Measurements from ENCODE around the gene GLG1.

GLG1 gene

GRCh38 chr16:74601126-74601871, 5.6 kb downstream of the GLG1 start:
- peaks cover 39 to 60% of the 10 kb centered on the region in 2 donors for H3K4me1 Mint-ChIP-seq

DNA sequence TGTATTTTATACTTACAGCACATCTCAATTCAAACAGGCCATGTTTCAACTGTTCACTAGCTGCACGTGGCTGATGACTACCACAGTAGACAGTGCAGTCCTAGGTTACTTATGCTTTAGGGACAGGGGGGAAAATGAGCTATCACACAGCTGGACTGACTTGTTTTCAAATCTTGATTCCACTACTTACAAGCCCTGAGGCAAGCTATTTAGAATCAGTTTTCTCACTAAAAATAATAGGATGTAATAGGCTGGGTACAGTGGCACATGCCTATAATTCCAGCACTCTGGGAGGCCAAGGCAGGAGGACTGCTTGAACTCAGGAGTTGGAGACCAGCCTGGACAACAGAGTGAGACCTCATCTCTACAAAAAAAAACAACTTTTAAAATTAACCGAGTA, 10.3 kb downstream of the GLG1 start:
- Mint-ChIP-seq H3K9me3 (no peaks in the 10 kb centered on the region), H3K27me3 (no peaks in the 10 kb centered on the region), H3K36me3 (peaks cover 12 to 15% of the 10 kb centered on the region in 2 donors), H3K27ac (no peak overlapping the region), H3K4me3 (no peak overlapping the region), H3K4me1 (peaks cover 22 to 46% of the 10 kb centered on the region in 2 donors)
- ATAC-seq (replicated peaks) (no peak), DNase-seq (no peak)

More at GRCh38 chr16:74601126-74601871, 5.6 kb downstream of the GLG1 start:
- peaks cover 10 to 20% of the 10 kb centered on the region in 2 donors for H3K36me3 Mint-ChIP-seq
- H3K4me3 Mint-ChIP-seq: peak overlapping the region in 1 of 2 donors; percentile 6
- no peaks in the 10 kb centered on the region for H3K9me3 Mint-ChIP-seq
- peak overlapping the region; percentile 47 for H3K27ac Mint-ChIP-seq
- ATAC-seq (replicated peaks): peak; percentile 82
- no peak for DNase-seq
- H3K27me3 Mint-ChIP-seq: no peaks in the 10 kb centered on the region

DNA sequence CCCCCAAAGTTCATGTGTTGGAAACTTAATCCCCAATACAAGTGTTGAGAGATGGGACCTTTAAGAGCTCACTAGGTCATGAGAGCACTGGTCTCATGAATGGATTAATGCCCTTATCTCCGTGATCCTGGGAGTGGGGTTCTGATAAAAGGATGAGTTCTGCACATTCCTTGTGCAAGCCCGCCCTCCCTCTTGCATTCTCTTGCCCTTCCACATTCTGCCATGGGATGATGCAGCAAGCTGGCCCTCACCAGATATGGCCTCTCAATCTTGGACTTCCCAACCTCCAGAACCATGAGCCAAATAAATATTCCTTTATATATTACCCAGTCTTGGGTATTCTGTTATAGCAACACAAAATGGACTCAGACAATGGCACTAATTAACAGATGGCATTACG, 14.1 kb downstream of the GLG1 start:
- Mint-ChIP-seq H3K27ac (no peak overlapping the region), H3K27me3 (no peaks in the 10 kb centered on the region), H3K4me1 (peaks cover 20 to 46% of the 10 kb centered on the region in 2 donors), H3K36me3 (peaks cover 11 to 12% of the 10 kb centered on the region in 2 donors), H3K4me3 (no peak overlapping the region), H3K9me3 (no peaks in the 10 kb centered on the region)
- ATAC-seq (replicated peaks) (no peak), DNase-seq (no peak)

GRCh38 chr16:74591876-74592650, 14.9 kb downstream of the GLG1 start:
- H3K27ac Mint-ChIP-seq: no peak overlapping the region
- no peaks in the 10 kb centered on the region for H3K9me3 Mint-ChIP-seq
- DNase-seq (no peak), ATAC-seq (replicated peaks) (no peak)
- no peak overlapping the region for H3K4me3 Mint-ChIP-seq
- H3K27me3 Mint-ChIP-seq: no peaks in the 10 kb centered on the region
- peaks cover 15 to 19% of the 10 kb centered on the region in 2 donors for H3K36me3 Mint-ChIP-seq
- peaks cover 28 to 54% of the 10 kb centered on the region in 2 donors for H3K4me1 Mint-ChIP-seq

DNA sequence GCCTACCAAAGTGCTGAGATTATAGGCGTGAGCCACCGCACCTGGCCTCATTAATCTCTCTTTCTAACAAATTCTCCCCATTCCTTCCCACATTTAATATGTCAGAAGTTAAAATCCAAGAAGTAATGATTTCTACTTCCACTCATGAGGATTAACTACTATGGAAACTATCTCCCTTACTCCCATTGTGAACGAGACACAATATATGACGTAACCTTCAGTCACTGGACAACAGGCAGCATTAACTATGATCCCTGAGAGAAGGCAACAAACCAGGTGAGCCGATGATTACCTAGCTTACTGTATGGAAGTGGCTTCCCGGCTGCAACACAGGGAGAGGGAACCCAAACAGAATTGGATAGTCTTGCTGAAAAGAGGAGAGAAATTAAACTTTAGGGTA, 20.0 kb downstream of the GLG1 start:
- DNase-seq (no peak), ATAC-seq (replicated peaks) (no peak)
- no peaks in the 10 kb centered on the region for H3K9me3 Mint-ChIP-seq
- H3K27ac Mint-ChIP-seq: peak overlapping the region; percentile 42
- no peaks in the 10 kb centered on the region for H3K27me3 Mint-ChIP-seq
- H3K4me3 Mint-ChIP-seq: peak overlapping the region in 1 of 2 donors; percentile 18
- H3K36me3 Mint-ChIP-seq: peaks cover 19 to 33% of the 10 kb centered on the region in 2 donors
- H3K4me1 Mint-ChIP-seq: peaks cover 42 to 81% of the 10 kb centered on the region in 2 donors

DNA sequence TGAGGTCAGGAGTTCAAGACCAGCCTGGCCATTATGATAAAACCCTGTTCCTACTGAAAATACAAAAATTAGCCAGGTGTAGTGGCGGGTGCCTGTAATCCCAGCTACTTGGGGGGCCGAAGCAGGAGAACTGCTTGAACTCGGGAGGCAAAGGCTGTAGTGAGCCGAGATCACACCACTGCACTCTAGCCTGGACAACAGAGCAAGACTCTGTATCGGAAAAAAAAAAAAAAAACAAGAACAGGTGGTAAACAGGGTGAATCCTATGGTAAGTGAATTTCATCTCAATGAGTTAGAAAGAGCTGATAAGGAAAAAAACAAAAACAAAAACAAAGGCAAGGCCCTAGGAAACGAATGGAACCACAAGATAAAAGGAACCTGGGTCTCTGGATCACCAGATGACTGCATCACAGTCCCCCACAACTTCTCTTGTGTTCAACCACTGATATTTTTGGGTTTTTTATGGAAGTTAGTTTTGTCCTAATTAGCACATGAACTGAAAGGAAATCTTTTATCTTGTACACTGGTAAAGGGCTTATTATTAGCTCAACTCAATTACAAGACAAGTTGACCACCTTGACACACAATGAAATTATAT, 21.0 kb downstream of the GLG1 start:
- no peak overlapping the region for H3K27ac Mint-ChIP-seq
- no peaks in the 10 kb centered on the region for H3K27me3 Mint-ChIP-seq
- ATAC-seq (replicated peaks): no peak
- DNase-seq: no peak
- H3K4me3 Mint-ChIP-seq: peak overlapping the region in 1 of 2 donors; percentile 5
- H3K36me3 Mint-ChIP-seq: peaks cover 19 to 35% of the 10 kb centered on the region in 2 donors
- H3K4me1 Mint-ChIP-seq: peaks cover 49 to 81% of the 10 kb centered on the region in 2 donors
- no peaks in the 10 kb centered on the region for H3K9me3 Mint-ChIP-seq

- peaks cover 47 to 90% of the 10 kb centered on the region in 2 donors for H3K4me1 Mint-ChIP-seq
- no peak overlapping the region for H3K4me3 Mint-ChIP-seq
- H3K27me3 Mint-ChIP-seq: no peaks in the 10 kb centered on the region
- H3K9me3 Mint-ChIP-seq: no peaks in the 10 kb centered on the region
- no peak for DNase-seq
- peak overlapping the region; percentile 48 for H3K27ac Mint-ChIP-seq
- H3K36me3 Mint-ChIP-seq: peaks cover 19 to 35% of the 10 kb centered on the region in 2 donors
- no peak for ATAC-seq (replicated peaks)
Observed at GRCh38 chr16:74583926-74584666, 22.8 kb downstream of the GLG1 start.

DNA sequence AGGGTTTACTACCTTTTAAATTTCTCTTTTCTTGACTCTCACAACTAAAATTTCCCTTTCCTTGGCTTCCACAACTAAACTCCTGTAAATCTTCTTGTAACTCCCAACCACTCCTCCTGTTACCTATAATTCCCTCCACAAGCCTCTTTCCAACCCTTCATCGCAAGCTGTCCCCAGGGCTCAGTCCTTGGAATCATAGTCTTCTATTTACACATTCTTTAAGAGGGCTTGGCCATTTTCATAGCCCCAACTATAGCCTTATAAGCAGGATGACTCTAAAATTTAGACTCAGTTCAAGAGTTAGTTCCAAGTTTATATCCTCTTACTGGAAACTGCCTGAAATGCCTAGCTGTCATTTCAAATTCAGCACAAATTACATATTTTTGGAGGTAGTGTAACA, 23.9 kb downstream of the GLG1 start:
- no peak for DNase-seq
- H3K36me3 Mint-ChIP-seq: peaks cover 18 to 34% of the 10 kb centered on the region in 2 donors
- peak overlapping the region; percentile 88 for H3K27ac Mint-ChIP-seq
- no peak for ATAC-seq (replicated peaks)
- no peaks in the 10 kb centered on the region for H3K27me3 Mint-ChIP-seq
- H3K9me3 Mint-ChIP-seq: no peaks in the 10 kb centered on the region
- H3K4me3 Mint-ChIP-seq: no peak overlapping the region
- peaks cover 45 to 94% of the 10 kb centered on the region in 2 donors for H3K4me1 Mint-ChIP-seq

DNA sequence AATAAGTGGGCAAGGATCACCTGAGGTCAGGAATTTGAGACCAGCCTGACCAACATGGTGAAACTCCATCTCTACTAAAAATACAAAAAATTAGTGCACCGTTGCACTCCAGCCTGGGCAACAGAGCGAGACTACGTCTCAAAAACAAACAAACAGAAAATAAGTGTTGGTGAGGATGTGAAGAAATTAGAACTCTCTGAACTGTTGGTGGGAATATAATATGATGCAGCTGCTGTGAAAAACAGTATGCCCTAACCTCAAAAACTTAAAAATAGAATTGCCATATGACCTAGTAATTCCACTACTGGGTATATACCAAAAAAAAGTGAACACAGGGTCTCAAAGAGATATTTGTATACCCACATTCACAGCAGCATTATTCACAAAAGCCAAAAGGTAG, 26.1 kb downstream of the GLG1 start:
- peak; percentile 52 to 60 for ATAC-seq (replicated peaks)
- Mint-ChIP-seq H3K4me3 (peak overlapping the region in 1 of 2 donors; percentile 44), H3K9me3 (no peaks in the 10 kb centered on the region), H3K36me3 (peaks cover 9 to 21% of the 10 kb centered on the region in 2 donors), H3K4me1 (peaks cover 33 to 76% of the 10 kb centered on the region in 2 donors), H3K27me3 (no peaks in the 10 kb centered on the region), H3K27ac (no peak overlapping the region)
- no peak for DNase-seq

- DNase-seq: no peak
- H3K27ac Mint-ChIP-seq: no peak overlapping the region
- ATAC-seq (replicated peaks): no peak
- H3K36me3 Mint-ChIP-seq: peaks cover 4 to 13% of the 10 kb centered on the region in 2 donors
- no peaks in the 10 kb centered on the region for H3K9me3 Mint-ChIP-seq
- no peaks in the 10 kb centered on the region for H3K27me3 Mint-ChIP-seq
- peaks cover 23 to 72% of the 10 kb centered on the region in 2 donors for H3K4me1 Mint-ChIP-seq
- no peak overlapping the region for H3K4me3 Mint-ChIP-seq
Observed at GRCh38 chr16:74578838-74579237, 28.1 kb downstream of the GLG1 start.

DNA sequence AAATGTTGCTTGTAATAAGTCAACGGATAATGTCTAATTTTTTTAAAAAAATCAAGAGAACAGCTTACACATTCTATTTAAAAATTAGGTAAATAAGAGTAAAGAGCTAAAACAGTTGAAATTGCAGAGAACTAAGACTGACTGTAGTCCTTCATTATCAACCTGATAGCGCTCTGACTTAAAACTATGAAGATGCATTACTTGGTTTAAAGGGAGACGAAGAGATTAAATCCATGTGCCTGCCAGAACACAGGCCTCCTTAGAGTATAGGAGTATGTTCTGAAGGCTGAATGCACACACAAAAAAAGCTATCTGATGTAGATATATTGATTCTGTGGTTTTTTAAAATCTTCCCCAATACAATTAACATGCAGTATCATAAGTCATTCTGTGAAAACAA, 28.5 kb downstream of the GLG1 start:
- Mint-ChIP-seq H3K36me3 (peaks cover 4 to 11% of the 10 kb centered on the region in 2 donors), H3K4me3 (no peak overlapping the region), H3K4me1 (peaks cover 21 to 72% of the 10 kb centered on the region in 2 donors), H3K27me3 (no peaks in the 10 kb centered on the region), H3K27ac (peak overlapping the region; percentile 60), H3K9me3 (no peaks in the 10 kb centered on the region)
- DNase-seq: no peak
- ATAC-seq (replicated peaks): no peak

DNA sequence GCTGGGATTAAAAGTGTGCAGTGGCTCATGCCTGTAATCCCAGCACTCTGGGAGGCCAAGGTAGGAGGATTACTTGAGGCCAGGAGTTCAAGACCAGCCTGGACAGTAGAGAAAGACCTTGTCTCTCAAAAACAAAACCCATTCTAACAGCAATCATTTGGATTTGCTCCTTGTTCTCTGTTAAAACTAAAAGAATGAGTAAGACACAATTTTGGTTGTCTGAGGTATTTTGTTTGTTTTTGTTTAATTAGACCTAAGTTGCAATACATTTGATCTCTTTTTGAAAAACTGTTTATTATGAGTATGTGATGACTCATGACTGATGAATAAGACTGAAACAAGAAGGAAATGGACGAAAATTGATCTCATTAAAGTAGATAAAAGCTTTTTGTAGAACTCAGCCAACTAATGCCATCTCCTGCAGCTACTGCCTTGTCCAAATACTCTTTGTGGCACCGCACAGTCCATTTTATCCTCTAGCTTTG, 29.0 kb downstream of the GLG1 start:
- peaks cover 20 to 70% of the 10 kb centered on the region in 2 donors for H3K4me1 Mint-ChIP-seq
- peaks cover 3 to 9% of the 10 kb centered on the region in 2 donors for H3K36me3 Mint-ChIP-seq
- no peaks in the 10 kb centered on the region for H3K9me3 Mint-ChIP-seq
- no peaks in the 10 kb centered on the region for H3K27me3 Mint-ChIP-seq
- peak overlapping the region; percentile 60 for H3K27ac Mint-ChIP-seq
- H3K4me3 Mint-ChIP-seq: no peak overlapping the region
- DNase-seq: no peak
- peak; percentile 58 to 65 for ATAC-seq (replicated peaks)

GRCh38 chr16:74575807-74576643, 30.9 kb downstream of the GLG1 start:
- H3K4me1 Mint-ChIP-seq: peaks cover 26 to 73% of the 10 kb centered on the region in 2 donors

More at GRCh38 chr16:74575807-74576643, 30.9 kb downstream of the GLG1 start:
- ATAC-seq (replicated peaks): no peak
- Mint-ChIP-seq H3K9me3 (no peaks in the 10 kb centered on the region), H3K36me3 (peaks cover 2 to 7% of the 10 kb centered on the region in 2 donors), H3K4me3 (no peak overlapping the region), H3K27ac (no peak overlapping the region), H3K27me3 (no peaks in the 10 kb centered on the region)
- no peak for DNase-seq
